HG03558 (cell line): ENCODE results near the gene WDR20.

Experiments
- ATAC-seq: cut with Tn5 transposase; IDR thresholded peaks from one replicate; pipeline ENCODE4 v1.9.1; 2021; ENCODE audit warnings: moderate number of reproducible peaks; ENCODE audit not compliant: unreplicated experiment; ENCODE audit errors: extremely low read depth

WDR20 gene

DNA sequence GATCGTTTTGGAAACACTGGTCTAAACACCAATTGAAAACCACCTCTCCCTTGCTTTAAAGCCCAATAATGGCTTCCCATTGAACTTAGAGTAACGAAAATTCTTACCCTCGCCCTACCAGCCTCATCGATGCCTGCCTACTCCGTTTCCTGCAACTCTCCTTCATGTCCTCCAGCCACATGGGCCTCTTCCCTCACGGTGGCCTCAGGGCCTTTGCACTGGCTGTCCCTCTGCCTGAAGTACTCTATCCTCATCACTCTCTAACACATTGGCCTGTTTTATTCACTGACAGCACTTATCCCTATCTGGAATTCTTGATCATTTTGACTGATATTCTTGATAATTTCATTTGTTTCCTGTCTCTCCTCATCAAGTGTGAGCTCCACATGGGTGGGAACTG, 118.4 kb downstream of the WDR20 start:
- no peak for ATAC-seq
